ENCODE measurements around the gene TTLL10. TPM values are rescaled to one million over a fixed set of nuclear protein-coding genes. Genes with fewer than 3 reads are reported as not detected.
A peak's percentile ranks its signal among the peaks of the same experiment; 100 is the strongest.

The TTLL10 gene
- total RNA-seq, 1 donor from 2014 or later: 0.16 TPM

GRCh38 chr1:1212780-1213344 lies 39.2 kb downstream of the TTLL10 start:
- Mint-ChIP-seq H3K4me3 (no peak overlapping the region), H3K27ac (no peak overlapping the region), H3K4me1 (peaks cover 44% of the 10 kb centered on the region), H3K36me3 (ENCODE audit: low read depth) (peaks cover 13% of the 10 kb centered on the region), H3K9me3 (no peaks in the 10 kb centered on the region), H3K27me3 (peaks cover 2% of the 10 kb centered on the region)
- ChIA-PET POLR2A (interaction anchor here (0.5 to 1.6 kb wide), 6 partner anchors 14 to 75 kb away, joined by 3 to 5 read pairs (median 4); no protein-coding TSS in a partner anchor), CTCF (no interaction called here)
- intact Hi-C loops (cut with micrococcal nuclease): no loop called here
- TF ChIP-seq CTCF (IDR thresholded peaks at IDR 0.05): no peak
- DNase-seq (peak; percentile 28), ATAC-seq (ENCODE audit: low read depth) (no peak)

GRCh38 chr1:1213345-1214265 lies 39.9 kb downstream of the TTLL10 start, which contains the start of gene TNFRSF4:
Gene TNFRSF4, minus strand, starts transcription at chr1:1214153. Its CDS starts 26 bp downstream, at chr1:1214127.
- H3K36me3 Mint-ChIP-seq (ENCODE audit: low read depth): peaks cover 21% of the 10 kb centered on the region
- peak within 1 kb of the TSS; percentile 30 for H3K27ac Mint-ChIP-seq
- TF ChIP-seq CTCF (IDR thresholded peaks at IDR 0.05): no peak
- ChIA-PET CTCF (no interaction called here), POLR2A (interaction anchor here (0.7 to 1.6 kb wide), 5 partner anchors 14 to 76 kb away, joined by 3 to 5 read pairs (median 4); no protein-coding TSS in a partner anchor)
- DNase-seq: no peak
- no peak for ATAC-seq (ENCODE audit: low read depth)
- H3K4me1 Mint-ChIP-seq: peaks cover 39% of the 10 kb centered on the region
- intact Hi-C loops (cut with micrococcal nuclease): no loop called here
- no peaks in the 10 kb centered on the region for H3K9me3 Mint-ChIP-seq
- no peaks in the 10 kb centered on the region for H3K27me3 Mint-ChIP-seq
- peak within 1 kb of the TSS; percentile 44 for H3K4me3 Mint-ChIP-seq

GRCh38 chr1:1215080-1215676 lies 41.5 kb downstream of the TTLL10 start:
- Mint-ChIP-seq H3K27ac (peak overlapping the region; percentile 30), H3K4me3 (peak overlapping the region; percentile 44), H3K36me3 (ENCODE audit: low read depth) (peaks cover 34% of the 10 kb centered on the region), H3K4me1 (peaks cover 31% of the 10 kb centered on the region), H3K9me3 (no peaks in the 10 kb centered on the region), H3K27me3 (no peaks in the 10 kb centered on the region)
- no peak for TF ChIP-seq CTCF (IDR thresholded peaks at IDR 0.05)
- ChIA-PET CTCF (interaction anchor here (1.2 kb wide), 1 partner anchor 93 kb away, joined by 4 read pairs; no protein-coding TSS in a partner anchor), POLR2A (interaction anchor here (0.6 to 2.4 kb wide), 7 partner anchors 8 to 196 kb away, joined by 3 to 8 read pairs (median 4); no protein-coding TSS in a partner anchor)
- DNase-seq (no peak), ATAC-seq (ENCODE audit: low read depth) (peak; percentile 29)
- intact Hi-C loops (cut with micrococcal nuclease): no loop called here

- Mint-ChIP-seq H3K4me1 (peaks cover 31% of the 10 kb centered on the region), H3K9me3 (no peaks in the 10 kb centered on the region), H3K27me3 (no peaks in the 10 kb centered on the region), H3K36me3 (ENCODE audit: low read depth) (peaks cover 42% of the 10 kb centered on the region), H3K27ac (peak overlapping the region; percentile 52), H3K4me3 (no peak overlapping the region)
- POLR2A ChIA-PET: interaction anchor here (0.5 to 2.4 kb wide), 7 partner anchors 9 to 197 kb away, joined by 3 to 6 read pairs (median 3); no protein-coding TSS in a partner anchor
- ATAC-seq (ENCODE audit: low read depth) (no peak), DNase-seq (no peak)
- TF ChIP-seq CTCF (IDR thresholded peaks at IDR 0.05): no peak
- intact Hi-C loops (cut with micrococcal nuclease): no loop called here
- CTCF ChIA-PET: interaction anchor here (0.5 to 1.2 kb wide), 2 partner anchors 94 to 184 kb away, joined by 3 to 4 read pairs; no protein-coding TSS in a partner anchor
These were observed 42.4 kb downstream of the TTLL10 start for GRCh38 chr1:1215881-1216605.
